SK-N-SH treated with all-trans-retinoic acid at 6 μM for 48 hours (cell line): ENCODE measurements around the gene KCNJ16.

Source experiments
- PATZ1 ChIP-seq: fragments of 250-450 bp; sonication (Bioruptor Pico); IDR thresholded peaks from 2 replicates; pipeline ENCODE4 v1.8.0; 2020; ENCODE audit warnings: mild to moderate bottlenecking, moderate library complexity, borderline replicate concordance
- SNAI2 ChIP-seq: fragments of 250-450 bp; sonication (Bioruptor Pico); IDR thresholded peaks from 2 replicates; pipeline ENCODE4 v1.5.0; 2020; ENCODE audit warnings: mild to moderate bottlenecking, moderate library complexity
- ZFP3 ChIP-seq: fragments of 250-450 bp; sonication (Bioruptor Pico); IDR thresholded peaks from 2 replicates; pipeline ENCODE4 v1.5.0; 2020; ENCODE audit warnings: mild to moderate bottlenecking, moderate library complexity
- ZFP30 ChIP-seq: fragments of 450-650 bp; formaldehyde crosslinking; IDR thresholded peaks from 2 replicates; pipeline ENCODE4 v1.5.0; 2022; ENCODE audit warnings: mild to moderate bottlenecking, moderate library complexity

- TF ChIP-seq SNAI2 (CRISPR knock-in tag) (no peak), ZFP30 (CRISPR knock-in tag) (no peak), ZFP3 (CRISPR knock-in tag) (no peak), PATZ1 (CRISPR knock-in tag) (no peak)
Measured at GRCh38 chr17:70055000-70055399, 20.0 kb upstream of the KCNJ16 start.
